Fibroblast of upper back skin (primary cell): Measurements from ENCODE around the gene VOPP1.

ENCODE experiments used
- DNase-seq: peaks from one replicate; pipeline ENCODE4 v3.0.0-alpha.2; 2013

VOPP1 gene

DNA sequence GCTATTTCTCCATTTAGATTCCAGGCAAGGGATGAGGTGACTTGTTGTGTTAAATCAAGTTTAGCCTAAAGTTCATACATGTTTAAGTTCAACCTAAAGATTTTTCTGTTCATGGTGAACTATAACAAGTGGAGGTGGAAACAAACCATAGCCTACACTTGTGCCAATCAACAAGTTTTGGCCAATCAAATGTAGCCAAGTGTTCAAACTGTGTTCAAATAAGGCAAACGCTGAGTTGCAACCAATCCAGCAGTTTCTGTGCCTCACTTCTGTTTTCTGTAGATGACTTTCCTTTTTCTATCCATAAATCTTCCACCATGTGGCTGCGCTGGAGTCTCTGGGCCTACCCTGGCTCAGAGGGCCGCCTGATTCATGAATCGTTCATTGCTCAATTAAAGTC is 4.5 kb upstream of the VOPP1 start:
- no peak for DNase-seq

DNA sequence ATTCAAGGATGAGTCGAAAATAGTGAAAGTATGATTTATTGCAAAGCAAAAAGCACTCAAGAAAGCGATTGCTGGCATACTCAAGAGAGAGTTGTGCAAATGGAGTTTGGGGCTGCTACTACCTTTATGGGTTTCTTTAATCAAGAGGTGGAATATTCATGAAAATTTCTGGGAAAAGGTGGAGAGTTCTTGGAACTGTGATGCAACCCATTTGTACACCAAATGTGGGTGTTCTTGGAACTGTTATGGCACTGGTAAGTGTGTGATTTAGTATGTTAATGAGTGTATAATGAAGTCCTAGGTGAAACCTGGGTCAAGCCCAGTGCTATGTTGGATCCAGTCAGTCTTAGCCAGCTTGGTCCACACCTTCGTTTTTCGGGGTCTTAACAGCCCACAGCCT is 3.4 kb upstream of the VOPP1 start:
- DNase-seq: no peak

DNA sequence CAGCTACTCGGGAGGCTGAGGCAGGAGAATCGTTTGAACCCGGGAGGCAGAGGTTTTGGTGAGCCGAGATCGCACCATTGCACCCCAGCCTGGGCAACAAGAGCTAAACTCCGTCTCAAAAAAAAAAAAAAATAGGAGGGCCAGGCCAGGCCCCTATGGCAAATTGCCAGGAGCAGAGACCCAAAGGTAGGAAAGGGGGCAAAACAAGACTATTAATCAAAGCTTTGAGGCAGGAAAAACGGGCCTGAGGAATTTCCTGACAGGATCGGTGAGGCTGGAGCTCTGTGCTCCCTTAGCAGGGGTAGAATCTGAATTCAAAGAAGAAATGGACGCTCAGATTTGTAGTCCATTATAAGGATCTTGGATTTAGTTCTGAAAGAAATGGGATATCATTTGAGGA is 2.8 kb upstream of the VOPP1 start:
- no peak for DNase-seq

DNA sequence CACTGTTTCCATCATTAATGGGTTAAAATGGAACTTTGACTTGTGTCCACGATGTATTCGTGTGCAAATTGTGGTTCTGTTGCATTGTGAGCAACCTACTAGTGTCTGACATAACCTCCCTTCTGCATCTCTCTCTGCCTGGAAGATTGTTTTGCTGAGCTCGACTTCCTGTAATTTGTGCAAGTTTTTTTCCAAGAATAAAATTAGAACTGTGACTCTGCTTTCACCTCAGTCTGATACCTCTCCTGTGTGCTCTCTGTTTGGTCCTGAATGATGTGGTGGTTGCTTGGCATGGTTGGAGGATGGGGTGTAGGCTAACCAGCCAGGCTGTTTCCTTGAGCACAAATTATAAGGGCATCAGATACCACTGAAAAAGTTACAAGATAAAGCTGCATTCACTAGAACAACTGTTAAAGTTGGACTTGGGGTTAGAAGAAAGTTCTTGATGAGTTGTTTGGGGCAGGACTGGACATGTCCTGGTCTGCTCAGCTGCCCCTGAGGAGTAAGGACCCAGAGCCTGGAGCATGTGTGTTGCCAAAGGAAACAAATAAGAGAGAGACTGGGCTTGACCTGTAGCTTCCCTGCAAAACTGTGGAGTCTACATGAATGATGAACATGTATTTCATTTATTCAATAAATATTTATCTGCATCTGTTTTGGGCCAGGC is 1.9 kb upstream of the VOPP1 start:
- peak; percentile 17 for DNase-seq

DNA sequence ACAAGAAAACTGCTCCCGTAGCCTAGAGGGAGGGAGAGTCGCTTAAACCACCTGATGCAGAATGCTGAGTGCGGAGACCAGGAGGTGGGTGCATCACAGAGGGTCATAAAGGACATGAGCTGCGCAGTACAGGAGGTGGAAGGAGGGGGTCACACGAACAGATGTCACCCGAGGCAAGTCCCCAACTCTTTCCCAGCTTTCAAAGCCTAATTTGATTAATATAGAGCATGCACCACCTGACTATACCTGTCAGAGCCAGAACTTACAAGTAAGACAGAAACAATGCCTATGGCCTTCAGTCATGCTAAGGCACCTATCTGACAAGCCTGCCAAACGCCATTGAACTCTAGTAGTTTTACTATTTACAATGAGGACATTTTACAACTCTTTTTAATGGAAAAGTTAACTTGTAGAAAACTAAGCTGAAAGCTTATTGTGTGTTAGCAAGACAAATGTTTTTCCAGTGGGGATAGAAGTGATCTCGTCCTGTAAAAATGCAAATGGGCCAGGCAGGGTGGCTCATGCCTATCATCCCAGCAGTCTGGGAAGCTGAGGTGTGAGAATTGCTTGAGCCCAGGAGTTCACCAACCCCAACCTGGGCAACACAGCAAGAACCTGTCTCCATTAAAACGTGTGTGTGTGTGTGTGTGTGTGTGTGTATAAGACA is 1.1 kb upstream of the VOPP1 start:
- DNase-seq: peak; percentile 49

DNA sequence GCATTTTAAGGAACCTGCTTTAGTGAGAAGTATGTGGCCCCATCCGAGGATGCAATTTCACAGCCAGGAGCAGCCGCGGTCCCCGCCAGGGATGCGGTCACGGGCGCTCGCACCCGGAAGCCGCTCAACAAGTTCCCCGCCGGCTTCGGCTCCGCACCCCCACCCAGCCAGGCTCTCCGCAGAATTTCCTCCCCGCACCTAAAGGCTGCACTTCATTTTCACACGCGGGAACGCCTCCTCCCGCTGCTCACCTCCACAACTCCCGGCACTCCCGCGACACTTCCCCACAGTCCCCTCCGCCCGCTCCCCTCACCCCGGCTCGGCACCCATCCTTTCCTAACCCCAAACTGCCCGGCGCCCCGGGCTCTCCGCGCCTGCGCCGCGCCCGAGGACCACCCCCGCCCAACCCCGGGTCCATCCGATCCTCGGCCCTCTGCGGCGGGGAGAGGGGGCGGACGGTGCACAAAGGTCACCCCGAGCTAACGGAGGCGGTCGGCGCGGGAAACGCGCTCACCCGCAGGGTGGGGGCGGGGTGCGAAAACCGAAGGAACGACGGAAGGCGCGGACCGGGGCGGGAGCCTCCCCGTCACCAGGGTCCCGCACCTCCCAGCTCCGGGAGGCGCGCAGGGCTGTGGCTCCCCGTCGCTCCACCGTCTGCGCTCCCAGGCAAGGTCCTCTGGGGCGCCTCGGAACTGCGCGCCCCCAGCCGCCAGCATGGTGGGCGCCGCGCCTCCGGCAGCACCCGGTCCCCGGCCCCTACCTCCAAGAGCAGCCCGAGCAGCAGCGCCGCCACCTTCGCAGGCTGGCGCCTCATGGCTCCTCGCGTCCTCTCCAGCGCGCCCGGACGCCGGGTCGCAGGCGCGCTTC is 558 bp downstream of the VOPP1 start:
- peak; percentile 51 for DNase-seq

DNA sequence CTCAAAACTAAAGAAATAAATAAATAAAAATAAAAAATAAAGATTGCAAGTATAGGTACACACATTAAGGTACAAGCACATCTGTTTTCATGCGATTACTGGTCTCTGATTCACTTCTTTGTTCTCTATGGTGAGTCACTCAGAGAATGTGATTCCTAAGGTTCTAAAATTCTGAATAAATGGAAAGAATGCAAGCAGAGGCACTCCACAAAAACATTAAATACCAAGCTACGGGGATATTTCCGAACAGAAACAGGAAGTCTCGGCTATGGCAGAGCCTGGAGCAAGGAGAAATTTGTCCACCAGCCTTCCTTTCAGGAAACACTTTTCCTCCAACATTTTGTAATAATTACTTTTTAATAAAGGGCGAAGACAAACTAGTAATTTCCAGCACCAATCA is 1.4 kb downstream of the VOPP1 start:
- peak; percentile 91 for DNase-seq

DNA sequence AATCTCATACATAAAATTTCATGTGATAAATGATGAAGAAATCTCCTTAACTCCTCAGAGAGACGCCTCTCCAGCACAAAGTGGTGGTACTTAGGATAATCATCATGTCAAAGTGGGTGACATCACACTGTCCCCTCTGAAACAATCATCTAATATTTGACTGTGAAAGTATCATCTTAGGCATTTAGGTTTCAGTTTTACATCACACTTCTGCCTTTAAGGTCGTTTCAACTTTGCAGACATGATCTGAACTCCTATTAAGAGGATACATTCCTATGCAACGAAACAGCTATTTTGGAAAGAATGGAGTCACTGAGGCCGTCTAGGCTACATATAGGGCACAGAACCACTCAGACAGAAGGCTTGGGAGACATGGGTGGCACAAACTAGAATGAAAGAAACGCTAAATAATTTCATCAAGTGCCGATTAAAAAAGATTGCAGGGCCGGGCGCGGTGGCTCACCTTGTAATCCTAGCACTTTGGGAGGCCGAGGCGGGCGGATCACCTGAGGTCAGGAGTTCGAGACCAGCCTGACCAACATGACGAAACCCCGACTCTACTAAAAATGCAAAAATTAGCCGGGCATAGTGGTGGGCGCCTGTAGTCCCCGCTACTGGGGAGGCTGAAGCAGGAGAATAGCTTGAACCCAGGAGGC is 2.0 kb downstream of the VOPP1 start:
- DNase-seq: peak; percentile 69

DNA sequence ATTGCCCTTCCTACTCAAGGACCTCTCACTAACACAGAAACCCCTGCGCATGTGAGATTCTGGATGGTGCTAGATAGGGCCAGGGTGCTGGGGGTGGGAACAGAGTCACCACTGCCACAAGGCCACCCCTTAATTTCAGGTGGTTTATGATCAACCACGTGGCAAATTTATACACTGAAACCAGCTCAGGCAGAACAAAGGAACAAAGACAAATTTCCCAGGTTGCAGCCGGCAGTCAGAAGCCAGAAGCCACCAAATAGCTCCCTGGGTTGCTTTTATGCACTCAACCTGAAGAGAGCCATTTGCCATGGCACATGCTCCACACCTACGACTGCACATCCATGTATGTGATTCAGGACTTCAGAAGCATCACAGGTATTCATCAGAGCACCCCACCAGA is 2.5 kb downstream of the VOPP1 start:
- no peak for DNase-seq

DNA sequence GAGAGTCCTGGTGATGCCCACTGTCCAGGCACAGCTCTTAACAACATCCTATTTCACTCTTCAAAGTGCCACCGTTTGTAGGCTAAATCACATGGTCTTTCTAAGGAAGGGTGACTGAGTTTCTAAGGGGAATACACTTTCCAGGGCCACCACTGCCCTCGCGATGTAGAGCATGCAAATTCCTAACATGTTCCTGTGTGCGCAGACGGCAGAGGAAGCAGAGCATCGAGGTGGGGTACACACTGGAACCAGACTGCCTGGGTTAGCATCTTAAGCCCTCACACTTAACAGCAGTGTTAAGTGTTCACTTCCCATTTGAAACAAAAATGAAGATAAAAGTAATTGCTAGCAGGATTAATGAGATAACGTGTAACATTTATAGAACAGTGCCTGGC is 3.0 kb downstream of the VOPP1 start:
- DNase-seq: no peak

DNA sequence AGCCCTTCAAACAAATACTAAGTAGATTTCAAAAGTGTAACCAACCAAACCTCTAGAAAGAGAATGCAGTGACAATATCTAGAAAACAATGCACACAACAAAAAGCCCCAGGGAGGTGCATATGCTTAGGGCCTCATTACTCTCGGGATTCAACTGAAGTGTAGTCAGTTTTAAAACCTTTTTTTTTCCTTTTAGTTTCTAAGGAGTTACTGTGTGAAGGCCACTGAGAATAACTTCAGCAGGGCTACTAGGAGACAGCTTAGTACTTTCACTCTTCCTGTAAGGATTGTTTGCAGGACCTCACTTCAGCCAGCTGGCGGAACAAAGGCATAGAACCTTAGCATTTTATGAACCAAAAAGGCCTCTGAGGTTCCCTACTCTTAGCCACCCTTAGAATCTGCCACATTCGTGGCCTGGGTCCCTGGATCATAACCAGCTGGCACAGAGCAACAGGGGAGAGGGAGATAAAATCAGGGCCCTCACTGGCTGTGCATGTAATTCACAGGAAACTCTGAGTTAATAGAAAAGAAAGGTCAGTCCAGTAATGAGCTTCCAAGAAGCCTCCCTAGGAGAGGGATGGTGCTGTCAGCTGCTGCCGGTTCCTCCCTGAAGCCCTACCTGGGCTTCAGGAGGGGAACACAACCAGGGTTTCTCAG is 3.6 kb downstream of the VOPP1 start:
- DNase-seq: peak; percentile 13

DNA sequence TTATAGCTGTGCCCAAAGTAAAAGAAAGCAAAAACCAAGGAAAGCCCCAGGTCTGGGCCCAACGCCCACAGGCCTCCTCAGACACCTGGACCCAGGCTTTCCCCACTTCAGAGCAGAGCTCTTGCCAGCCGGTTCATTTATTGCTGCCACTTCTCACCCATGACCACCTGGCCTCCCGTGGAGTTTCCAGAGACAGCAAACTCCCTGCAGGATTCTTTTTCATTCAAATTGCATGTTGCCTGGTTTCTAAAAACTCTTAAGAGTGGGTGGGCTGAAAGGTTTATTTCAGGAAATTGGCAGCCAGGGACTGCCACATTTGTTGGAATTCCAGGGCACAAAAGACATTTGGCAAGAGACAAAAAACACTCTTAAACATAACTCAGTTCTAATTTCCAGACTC is 4.7 kb downstream of the VOPP1 start:
- DNase-seq: no peak

DNA sequence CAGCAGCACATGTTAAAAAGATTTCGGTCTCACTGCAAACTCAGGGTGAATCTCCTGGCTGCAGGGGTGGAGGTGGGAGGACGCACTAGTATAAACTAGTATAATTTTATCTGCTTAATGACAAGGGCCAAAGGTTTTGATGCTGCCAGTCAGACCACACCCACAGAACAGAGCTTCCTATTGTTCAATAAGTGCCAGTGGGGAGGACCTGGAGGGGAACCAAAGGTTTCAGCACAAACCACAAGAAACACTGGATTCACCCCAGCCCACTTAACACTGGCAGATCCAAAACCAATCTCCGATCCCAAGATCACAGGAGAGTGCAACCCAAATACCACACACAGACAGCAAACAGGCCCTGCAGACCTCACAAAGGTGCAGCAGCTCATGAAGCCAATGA is 6.6 kb downstream of the VOPP1 start:
- DNase-seq: no peak

DNA sequence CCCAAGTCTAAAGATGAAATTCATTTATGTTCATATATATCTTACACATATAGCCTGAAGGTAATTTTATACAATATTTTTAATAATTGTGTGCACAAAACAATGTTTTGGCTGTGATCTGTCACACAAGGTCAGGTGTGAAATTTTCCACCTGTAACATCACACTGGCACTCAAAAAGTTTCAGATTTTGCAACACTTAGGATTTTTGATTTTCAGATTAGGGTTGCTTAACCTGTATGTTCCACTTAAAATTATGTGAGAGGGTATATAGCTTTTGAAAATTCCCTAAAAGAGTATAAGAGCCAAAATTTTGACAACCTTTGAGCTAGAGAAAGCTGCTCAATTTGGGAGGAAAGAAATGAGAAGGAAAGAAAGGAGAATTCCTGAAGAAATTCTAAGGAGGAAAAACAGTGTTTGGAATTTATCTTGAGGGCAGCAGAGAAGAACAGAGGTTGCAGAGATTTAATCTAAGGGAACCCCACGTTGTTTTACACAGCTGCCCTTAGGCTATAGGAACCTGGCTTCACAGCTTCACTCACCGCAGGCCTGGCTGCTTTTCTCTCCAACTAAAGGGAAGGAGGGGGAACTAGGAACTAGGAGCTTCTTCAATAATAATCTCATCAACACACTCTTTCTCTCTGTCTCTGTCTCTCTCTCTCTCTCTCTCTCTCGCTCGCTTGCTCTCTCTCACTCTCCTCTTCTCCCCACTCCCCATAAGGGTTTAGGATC is 8.5 kb downstream of the VOPP1 start:
- DNase-seq: no peak

DNA sequence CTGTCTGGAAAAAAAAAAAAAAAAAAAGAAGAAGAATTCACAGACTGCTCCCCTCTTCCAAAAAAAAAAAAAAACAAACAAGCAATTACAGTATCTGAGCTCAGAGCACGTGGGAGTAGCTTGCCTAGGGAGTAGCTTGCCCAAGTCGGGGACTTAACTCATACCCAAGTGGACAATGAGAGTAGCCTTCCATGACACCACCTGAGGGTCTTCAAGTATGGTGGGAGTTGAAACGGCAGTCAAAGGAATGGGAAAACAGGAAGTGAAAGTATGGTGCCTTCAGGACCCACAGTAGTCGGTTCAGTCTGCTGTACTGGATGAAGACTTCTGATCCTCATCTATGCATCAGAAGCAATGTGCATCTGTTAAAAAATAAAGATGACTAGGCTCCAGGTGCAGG is 10.6 kb downstream of the VOPP1 start:
- no peak for DNase-seq

DNA sequence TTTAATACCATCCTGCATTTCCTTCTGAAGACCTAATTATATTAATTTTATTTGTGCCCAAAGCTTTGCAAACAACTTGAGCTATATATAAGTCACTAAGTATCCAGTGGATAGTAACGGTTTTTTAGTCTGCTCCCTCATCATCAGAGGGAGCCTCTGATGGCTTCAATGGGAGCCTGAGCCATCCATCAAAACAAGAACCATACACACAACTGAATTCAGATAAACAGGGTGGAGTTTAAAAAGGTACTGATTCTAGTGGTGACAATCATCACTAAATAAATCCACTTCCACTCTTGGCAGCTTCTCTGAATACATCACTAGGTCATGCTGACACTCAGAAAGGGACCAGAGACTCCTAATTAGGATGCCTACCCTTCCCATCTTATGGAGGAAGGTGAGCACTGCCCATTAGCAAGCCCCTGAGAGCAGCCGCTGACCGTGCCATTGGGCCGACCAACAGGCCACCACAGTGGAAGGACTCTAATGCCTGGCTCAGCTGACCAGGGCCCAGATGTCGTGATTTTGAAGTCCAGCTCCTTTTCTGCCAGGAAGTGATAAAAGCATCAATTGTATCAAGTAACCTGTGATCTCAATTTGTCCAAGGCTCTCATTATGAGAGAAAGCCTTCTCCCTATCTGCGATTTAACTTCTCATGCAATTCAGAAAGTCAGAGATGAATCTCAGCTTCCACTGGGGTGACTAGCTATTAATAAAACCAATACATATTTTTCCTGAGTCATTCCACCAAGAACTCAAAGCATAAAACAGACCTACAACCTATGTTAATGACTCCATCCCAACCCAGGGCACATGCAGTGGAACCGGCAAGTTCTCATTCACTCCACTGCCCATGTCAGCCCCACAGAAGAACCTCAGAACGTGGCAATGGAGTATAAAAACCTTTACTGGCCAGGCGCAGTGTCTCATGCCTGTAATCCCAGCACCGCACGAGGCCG is 13.1 kb downstream of the VOPP1 start:
- DNase-seq: peak; percentile 9

DNA sequence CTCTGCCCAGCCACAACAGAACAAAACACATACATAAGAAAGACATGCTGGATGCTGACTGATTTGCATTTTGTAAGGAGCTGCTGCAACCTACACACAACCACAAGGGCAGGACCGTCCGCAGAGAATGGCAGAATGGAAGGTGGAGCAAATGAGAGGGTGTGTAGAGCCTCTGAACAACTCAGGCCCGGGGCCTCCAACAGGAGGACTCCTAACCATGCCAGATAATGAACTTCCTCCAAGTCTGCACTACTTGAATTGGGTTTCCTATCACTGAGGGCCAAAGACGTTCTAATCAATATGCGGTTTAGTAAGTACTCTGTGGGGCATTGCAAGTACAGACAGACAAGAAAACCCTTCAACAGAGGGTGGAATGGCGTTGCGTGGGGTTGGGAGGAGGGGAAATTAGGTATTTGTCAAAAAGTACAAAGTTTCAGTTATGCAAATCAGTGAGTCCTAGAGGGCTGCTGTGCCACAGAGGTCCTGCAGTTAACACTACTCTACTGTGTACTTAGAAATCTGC is 14.6 kb downstream of the VOPP1 start:
- no peak for DNase-seq

DNA sequence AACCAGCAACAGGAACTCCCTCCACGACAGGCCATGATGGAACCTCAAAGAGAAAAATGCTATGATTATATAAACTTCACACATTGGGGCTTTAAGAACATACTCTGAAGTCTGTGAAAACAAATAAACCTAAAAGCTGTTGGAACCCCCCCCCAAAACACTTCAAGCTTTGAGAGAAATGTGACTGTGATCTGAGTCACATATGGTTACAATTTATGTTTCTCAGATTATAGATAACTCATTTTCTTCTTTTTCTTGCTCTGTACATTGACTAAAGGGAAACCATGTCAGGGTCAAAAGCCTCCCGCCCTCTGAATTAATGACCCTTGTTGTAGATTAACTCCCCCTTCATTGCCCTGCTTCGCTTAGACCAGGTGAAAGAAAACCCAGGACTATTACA is 15.8 kb downstream of the VOPP1 start:
- DNase-seq: no peak

DNA sequence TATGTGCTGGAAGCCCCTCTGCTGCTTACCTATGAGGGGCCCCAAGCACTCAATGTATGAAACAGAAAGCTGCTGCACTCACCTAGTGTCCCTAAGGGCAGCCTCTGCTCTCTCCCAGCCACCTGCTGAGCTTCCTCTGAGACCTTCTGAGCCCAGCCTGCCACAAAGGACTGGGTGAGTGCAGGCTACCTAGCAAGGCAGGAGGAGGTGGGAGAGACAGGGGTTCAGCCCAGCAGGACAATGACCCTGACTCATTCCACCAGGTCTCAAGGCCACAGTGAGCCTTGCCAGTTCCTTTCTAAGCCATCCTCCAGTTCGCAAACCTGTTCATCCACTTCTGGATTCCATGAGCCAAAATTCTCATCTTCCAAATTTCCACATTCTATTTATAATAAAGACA is 16.3 kb downstream of the VOPP1 start:
- DNase-seq: no peak

DNA sequence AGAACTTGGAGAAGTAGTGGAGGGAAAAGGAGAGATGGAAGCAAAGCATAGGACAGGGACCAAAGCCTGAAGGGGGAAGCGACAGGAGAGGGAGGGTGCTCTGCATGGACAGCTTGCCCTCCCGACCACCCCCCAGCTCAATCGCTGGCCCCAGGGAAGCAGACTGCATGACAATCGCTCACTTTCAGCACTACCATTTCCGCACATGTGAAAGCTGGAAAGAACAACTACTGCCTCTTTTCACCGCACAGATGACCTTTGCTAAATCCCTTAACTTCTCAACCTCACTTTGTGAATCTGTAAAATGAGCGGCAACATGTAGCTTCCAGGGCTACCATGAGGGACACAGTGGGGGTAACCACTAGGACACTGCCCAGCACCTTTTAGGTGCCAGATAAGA is 17.1 kb downstream of the VOPP1 start:
- DNase-seq: no peak

DNA sequence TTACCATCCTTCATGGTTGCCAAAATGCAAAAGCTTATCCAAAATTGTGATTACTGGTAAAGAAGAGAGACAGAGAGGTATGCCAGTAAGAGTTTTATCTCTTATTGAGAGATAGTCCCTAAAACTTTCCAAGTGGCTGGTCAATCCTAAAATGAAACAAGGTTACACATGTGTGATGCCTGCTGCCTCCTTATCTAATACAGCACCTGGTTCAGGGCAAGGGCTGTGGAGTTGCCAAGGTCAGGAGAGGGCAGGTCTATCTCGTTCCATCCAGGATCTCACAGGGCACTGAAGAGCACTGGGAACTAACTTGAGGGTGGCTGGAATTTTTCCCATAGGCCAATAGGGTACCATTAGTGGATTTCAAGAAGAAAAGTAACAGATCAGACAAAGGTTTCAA is 18.3 kb downstream of the VOPP1 start:
- no peak for DNase-seq
